T-helper 17 cell (primary cell): ENCODE measurements around the gene LRRC63. TPM values are rescaled to one million over a fixed set of nuclear protein-coding genes. Genes with fewer than 3 reads are reported as not detected.
A peak's percentile ranks its signal among the peaks of the same experiment; 100 is the strongest.

Source experiments
- ATAC-seq: fragments of 150-1000 bp; cut with Tn5 transposase; 2 replicates; pipeline ENCODE4 v1.10.0; 2021; ENCODE audit warnings: mild to moderate bottlenecking, moderate library complexity
- DNase-seq, 3 donors: peaks; one replicate each; pipeline versions ENCODE4 v3.0.0 to v3.0.0-alpha.2; 2020 to 2021
- H3K9me3 ChIP-seq: one replicate; pipeline ENCODE4 v1.7.0; 2013; ENCODE audit warnings: low read length, mild to moderate bottlenecking; ENCODE audit not compliant: control insufficient read depth, poor library complexity, severe bottlenecking
- H3K27ac Mint-ChIP-seq: one replicate; pipeline ENCODE4 v1.8.0; 2022; ENCODE audit warnings: mild to moderate bottlenecking, moderate library complexity, mixed read lengths
- H3K27me3 Mint-ChIP-seq: one replicate; pipeline ENCODE4 v1.8.0; 2022; ENCODE audit warnings: mixed read lengths
- H3K36me3 Mint-ChIP-seq: one replicate; pipeline ENCODE4 v1.8.0; 2022; ENCODE audit warnings: low read depth, mixed read lengths
- H3K4me1 Mint-ChIP-seq: one replicate; pipeline ENCODE4 v1.8.0; 2022; ENCODE audit warnings: mild to moderate bottlenecking, mixed read lengths
- H3K4me3 Mint-ChIP-seq: one replicate; pipeline ENCODE4 v1.8.0; 2022; ENCODE audit warnings: mild to moderate bottlenecking, moderate library complexity, mixed read lengths
- total RNA-seq, 4 donors: library from RNA in 2 of 4; stranded (reverse) in 2 of 4; gene quantifications; one replicate each; pipeline ENCODE4 v1.2.3 and lab custom pipeline; 2022 to 2026

Gene LRRC63
- total RNA-seq, 2 donors from 2014 or later: 0.39 to 0.60 TPM

- no peak overlapping the region for H3K4me3 Mint-ChIP-seq
- ATAC-seq (no peak), DNase-seq (no peak)
- peaks cover 8% of the 10 kb centered on the region for H3K36me3 Mint-ChIP-seq
- no peak overlapping the region for H3K27ac Mint-ChIP-seq
- H3K9me3 ChIP-seq: no peaks in the 10 kb centered on the region
- peaks cover 5% of the 10 kb centered on the region for H3K4me1 Mint-ChIP-seq
- no peaks in the 10 kb centered on the region for H3K27me3 Mint-ChIP-seq
Measured at GRCh38 chr13:46313024-46313423, 101.3 kb downstream of the LRRC63 start.

- Mint-ChIP-seq H3K27me3 (no peaks in the 10 kb centered on the region), H3K27ac (no peak overlapping the region), H3K36me3 (peaks cover 8% of the 10 kb centered on the region), H3K4me1 (peaks cover 5% of the 10 kb centered on the region), H3K4me3 (no peak overlapping the region)
- no peaks in the 10 kb centered on the region for H3K9me3 ChIP-seq
- DNase-seq (no peak), ATAC-seq (no peak)
Measured at GRCh38 chr13:46313432-46314257, 101.9 kb downstream of the LRRC63 start.

GRCh38 chr13:46314587-46314986 lies 102.9 kb downstream of the LRRC63 start:
- H3K9me3 ChIP-seq: no peaks in the 10 kb centered on the region
- ATAC-seq (no peak), DNase-seq (no peak)
- Mint-ChIP-seq H3K27ac (no peak overlapping the region), H3K4me1 (peaks cover 9% of the 10 kb centered on the region), H3K36me3 (peaks cover 6% of the 10 kb centered on the region), H3K4me3 (no peak overlapping the region), H3K27me3 (no peaks in the 10 kb centered on the region)

GRCh38 chr13:46315036-46315435 lies 103.3 kb downstream of the LRRC63 start:
- H3K36me3 Mint-ChIP-seq: peaks cover 6% of the 10 kb centered on the region
- ATAC-seq (no peak), DNase-seq (no peak)
- peaks cover 9% of the 10 kb centered on the region for H3K4me1 Mint-ChIP-seq
- no peaks in the 10 kb centered on the region for H3K9me3 ChIP-seq
- no peaks in the 10 kb centered on the region for H3K27me3 Mint-ChIP-seq
- no peak overlapping the region for H3K4me3 Mint-ChIP-seq
- no peak overlapping the region for H3K27ac Mint-ChIP-seq

- H3K9me3 ChIP-seq: no peaks in the 10 kb centered on the region
- H3K27ac Mint-ChIP-seq: no peak overlapping the region
- H3K27me3 Mint-ChIP-seq: no peaks in the 10 kb centered on the region
- peaks cover 13% of the 10 kb centered on the region for H3K4me1 Mint-ChIP-seq
- H3K4me3 Mint-ChIP-seq: no peak overlapping the region
- H3K36me3 Mint-ChIP-seq: peaks cover 6% of the 10 kb centered on the region
- ATAC-seq: no peak
- no peak for DNase-seq
Measured at GRCh38 chr13:46315491-46316075, 103.9 kb downstream of the LRRC63 start.

- DNase-seq: no peak
- no peak for ATAC-seq
- H3K4me3 Mint-ChIP-seq: no peak overlapping the region
- no peaks in the 10 kb centered on the region for H3K9me3 ChIP-seq
- no peaks in the 10 kb centered on the region for H3K27me3 Mint-ChIP-seq
- no peak overlapping the region for H3K27ac Mint-ChIP-seq
- peaks cover 6% of the 10 kb centered on the region for H3K36me3 Mint-ChIP-seq
- H3K4me1 Mint-ChIP-seq: peaks cover 26% of the 10 kb centered on the region
Measured at GRCh38 chr13:46317120-46317519, 105.4 kb downstream of the LRRC63 start.

- peaks cover 1% of the 10 kb centered on the region for H3K27me3 Mint-ChIP-seq
- no peak overlapping the region for H3K4me3 Mint-ChIP-seq
- peaks cover 6% of the 10 kb centered on the region for H3K36me3 Mint-ChIP-seq
- peak overlapping the region; percentile 46 for H3K27ac Mint-ChIP-seq
- ATAC-seq (no peak), DNase-seq (no peak)
- no peaks in the 10 kb centered on the region for H3K9me3 ChIP-seq
- peaks cover 23% of the 10 kb centered on the region for H3K4me1 Mint-ChIP-seq
Measured at GRCh38 chr13:46318986-46319385, 107.3 kb downstream of the LRRC63 start.

- H3K27me3 Mint-ChIP-seq: peaks cover 5% of the 10 kb centered on the region
- peaks cover 23% of the 10 kb centered on the region for H3K4me1 Mint-ChIP-seq
- H3K4me3 Mint-ChIP-seq: no peak overlapping the region
- no peak for ATAC-seq
- H3K9me3 ChIP-seq: no peaks in the 10 kb centered on the region
- peaks cover 2% of the 10 kb centered on the region for H3K36me3 Mint-ChIP-seq
- DNase-seq: no peak
- H3K27ac Mint-ChIP-seq: peak overlapping the region; percentile 89
Measured at GRCh38 chr13:46320406-46320805, 108.7 kb downstream of the LRRC63 start.

GRCh38 chr13:46320821-46321220 lies 109.1 kb downstream of the LRRC63 start:
- Mint-ChIP-seq H3K27me3 (peaks cover 5% of the 10 kb centered on the region), H3K4me3 (no peak overlapping the region), H3K36me3 (no peaks in the 10 kb centered on the region), H3K27ac (peak overlapping the region; percentile 89), H3K4me1 (peaks cover 22% of the 10 kb centered on the region)
- DNase-seq (no peak), ATAC-seq (no peak)
- no peaks in the 10 kb centered on the region for H3K9me3 ChIP-seq

GRCh38 chr13:46321494-46322225 lies 109.9 kb downstream of the LRRC63 start:
- Mint-ChIP-seq H3K27ac (peak overlapping the region; percentile 89), H3K4me3 (peak overlapping the region; percentile 84), H3K36me3 (no peaks in the 10 kb centered on the region), H3K27me3 (peaks cover 9% of the 10 kb centered on the region), H3K4me1 (peaks cover 22% of the 10 kb centered on the region)
- DNase-seq (peak; percentile 22 to 57 (median 35)), ATAC-seq (peak; percentile 90)
- no peaks in the 10 kb centered on the region for H3K9me3 ChIP-seq

- no peaks in the 10 kb centered on the region for H3K9me3 ChIP-seq
- H3K27me3 Mint-ChIP-seq: peaks cover 28% of the 10 kb centered on the region
- ATAC-seq: no peak
- no peak overlapping the region for H3K4me3 Mint-ChIP-seq
- no peak overlapping the region for H3K27ac Mint-ChIP-seq
- peaks cover 17% of the 10 kb centered on the region for H3K4me1 Mint-ChIP-seq
- H3K36me3 Mint-ChIP-seq: peaks cover 2% of the 10 kb centered on the region
- no peak for DNase-seq
Measured at GRCh38 chr13:46324976-46325375, 113.2 kb downstream of the LRRC63 start.
